Muscle layer of colon (tissue), 2 donors: ENCODE data around the gene SIK3.

Experiments used
- H3K27ac ChIP-seq: one replicate; pipeline ENCODE4 v1.7.0; 2013; ENCODE audit warnings: low read depth, mild to moderate bottlenecking, low read length, moderate library complexity
- H3K27me3 ChIP-seq, 2 donors: one replicate each; pipeline ENCODE4 v1.7.0; 2013; ENCODE audit warnings: low read length in 2 of 2, mild to moderate bottlenecking in 2 of 2; ENCODE audit not compliant: insufficient read depth in 2 of 2, control insufficient read depth in 1 of 2
- H3K36me3 ChIP-seq: one replicate; pipeline ENCODE4 v1.7.0; 2013; ENCODE audit warnings: mild to moderate bottlenecking, low read length; ENCODE audit not compliant: insufficient read depth
- H3K4me1 ChIP-seq: one replicate; pipeline ENCODE4 v1.7.0; 2013; ENCODE audit warnings: mild to moderate bottlenecking, low read length; ENCODE audit not compliant: insufficient read depth
- H3K4me3 ChIP-seq, 2 donors: one replicate each; pipeline ENCODE4 v1.7.0; 2013; ENCODE audit warnings: low read length in 2 of 2, low read depth in 1 of 2, mild to moderate bottlenecking in 1 of 2, moderate library complexity in 1 of 2
- H3K9ac ChIP-seq: one replicate; pipeline ENCODE4 v1.7.0; 2013; ENCODE audit warnings: low read length
- H3K9me3 ChIP-seq: one replicate; pipeline ENCODE4 v1.7.0; 2013; ENCODE audit warnings: mild to moderate bottlenecking, low read length
- donor health status: abdominal sarcoma.
- donor health status: Adenocarcinoma of cecum.

Gene SIK3

DNA sequence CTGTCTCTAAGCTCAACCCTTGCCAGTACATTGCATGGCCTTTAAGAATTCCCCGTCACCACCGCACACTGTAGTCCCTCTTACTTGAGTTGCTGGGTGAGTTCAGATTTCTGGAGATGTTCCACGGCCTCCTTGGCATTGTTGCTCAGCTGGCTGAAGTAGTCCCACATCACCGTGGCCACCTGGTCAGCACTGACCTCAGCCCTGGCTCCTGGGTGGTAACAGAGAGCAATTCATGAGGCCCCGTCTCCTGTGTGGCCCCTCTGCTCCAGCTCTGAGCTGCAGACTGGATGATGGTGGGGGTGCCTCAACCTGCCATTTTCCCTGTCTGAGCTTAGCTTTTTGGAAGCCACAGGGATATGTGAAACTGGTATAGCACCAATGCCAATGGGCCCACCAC lies 275.7 kb downstream of the SIK3 start:
- no peak overlapping the region for H3K27ac ChIP-seq
- no peaks in the 10 kb centered on the region for H3K36me3 ChIP-seq
- H3K9ac ChIP-seq, result no peak overlapping the region
- no peaks in the 10 kb centered on the region for H3K4me1 ChIP-seq
- H3K27me3 ChIP-seq, result no peaks in the 10 kb centered on the region
- no peak overlapping the region for H3K4me3 ChIP-seq
- H3K9me3 ChIP-seq, result no peaks in the 10 kb centered on the region

DNA sequence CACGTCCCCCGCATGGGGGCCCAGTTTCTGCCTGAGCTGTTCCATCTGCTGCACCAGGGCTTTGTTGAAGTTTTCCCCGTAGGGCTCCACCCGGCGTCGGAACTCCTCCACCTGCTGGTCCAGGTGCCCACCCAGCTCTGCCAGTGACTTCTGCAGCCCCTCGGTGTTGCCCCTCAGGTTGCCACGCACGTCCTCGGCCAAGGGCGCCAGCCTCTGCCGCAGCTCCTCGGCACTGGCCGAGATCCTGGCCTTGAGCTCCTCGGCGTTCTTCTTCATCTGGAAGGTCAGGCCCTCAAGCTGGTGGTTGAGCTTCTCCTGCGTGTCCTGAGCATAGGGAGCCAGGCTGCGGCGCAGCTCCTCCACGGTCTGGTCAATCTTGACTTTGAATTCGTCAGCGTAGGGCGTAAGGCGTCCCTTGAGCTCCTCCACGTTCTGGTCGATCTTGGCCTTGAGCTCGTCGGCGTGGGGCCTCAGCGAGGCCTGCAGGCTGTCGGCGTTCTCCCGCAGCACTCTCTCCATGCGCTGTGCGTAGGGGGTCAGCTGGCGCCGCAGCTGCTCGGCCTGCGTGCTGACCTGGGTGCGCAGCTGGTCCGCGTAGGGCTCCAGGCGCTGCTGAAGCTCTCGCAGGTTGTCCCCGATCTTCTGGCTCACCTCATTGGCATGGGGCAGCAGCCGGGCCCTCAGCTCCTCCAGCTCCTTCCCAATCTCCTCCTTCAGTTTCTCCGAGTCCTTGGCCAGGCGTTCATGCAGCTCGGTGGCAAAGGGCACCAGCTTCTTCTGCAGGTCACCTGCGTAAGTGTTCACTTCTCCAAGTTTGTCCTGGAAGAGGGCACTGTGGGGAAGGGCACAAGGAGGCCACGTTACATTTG lies 276.9 kb downstream of the SIK3 start:
- Histone ChIP-seq H3K4me1 (no peaks in the 10 kb centered on the region), H3K36me3 (no peaks in the 10 kb centered on the region), H3K9me3 (no peaks in the 10 kb centered on the region), H3K9ac (no peak overlapping the region), H3K4me3 (no peak overlapping the region), H3K27ac (no peak overlapping the region), H3K27me3 (no peaks in the 10 kb centered on the region)

- Histone ChIP-seq H3K4me1 (no peaks in the 10 kb centered on the region), H3K36me3 (no peaks in the 10 kb centered on the region), H3K4me3 (no peak overlapping the region), H3K27ac (no peak overlapping the region), H3K27me3 (no peaks in the 10 kb centered on the region), H3K9me3 (no peaks in the 10 kb centered on the region), H3K9ac (no peak overlapping the region)
Observed at GRCh38 chr11:116819049-116819448, 279.2 kb downstream of the SIK3 start.

GRCh38 chr11:116814502-116814901 lies 283.7 kb downstream of the SIK3 start:
- no peaks in the 10 kb centered on the region for H3K9me3 ChIP-seq
- no peaks in the 10 kb centered on the region for H3K27me3 ChIP-seq
- no peak overlapping the region for H3K4me3 ChIP-seq
- no peak overlapping the region for H3K27ac ChIP-seq
- no peaks in the 10 kb centered on the region for H3K4me1 ChIP-seq
- no peak overlapping the region for H3K9ac ChIP-seq
- no peaks in the 10 kb centered on the region for H3K36me3 ChIP-seq

DNA sequence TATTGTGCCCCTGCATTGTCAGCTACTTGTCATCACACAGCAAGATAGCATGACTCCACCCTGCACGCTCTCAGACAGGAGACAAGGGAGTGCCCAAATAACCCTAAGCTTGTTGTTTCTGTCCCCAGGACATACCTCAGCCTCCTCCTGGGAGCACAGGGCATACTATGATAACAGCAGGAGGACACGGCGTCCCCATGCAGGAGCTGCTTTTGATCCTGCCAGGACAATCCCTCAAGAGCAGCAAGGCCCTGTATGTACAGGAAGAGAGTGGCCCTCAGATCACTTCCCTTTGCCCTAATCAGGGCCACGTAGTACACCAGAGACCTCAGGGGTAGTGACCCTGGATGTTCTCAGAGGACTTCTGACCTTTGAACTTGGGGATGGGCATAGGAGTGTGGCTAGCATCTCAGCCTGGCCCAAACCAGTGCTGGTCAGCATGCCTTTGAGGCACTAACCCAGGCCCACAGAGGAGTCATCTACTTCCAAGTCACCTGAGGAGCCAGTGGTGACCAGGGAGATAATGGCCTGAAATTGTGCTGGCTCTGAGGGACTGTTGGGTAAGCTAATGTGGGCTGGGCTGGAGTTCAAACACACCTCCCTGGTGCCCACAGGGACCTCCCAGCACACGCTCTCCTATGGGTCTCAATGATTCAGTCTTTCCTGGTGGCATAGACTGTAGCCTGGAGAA lies 284.3 kb downstream of the SIK3 start:
- no peaks in the 10 kb centered on the region for H3K4me1 ChIP-seq

DNA sequence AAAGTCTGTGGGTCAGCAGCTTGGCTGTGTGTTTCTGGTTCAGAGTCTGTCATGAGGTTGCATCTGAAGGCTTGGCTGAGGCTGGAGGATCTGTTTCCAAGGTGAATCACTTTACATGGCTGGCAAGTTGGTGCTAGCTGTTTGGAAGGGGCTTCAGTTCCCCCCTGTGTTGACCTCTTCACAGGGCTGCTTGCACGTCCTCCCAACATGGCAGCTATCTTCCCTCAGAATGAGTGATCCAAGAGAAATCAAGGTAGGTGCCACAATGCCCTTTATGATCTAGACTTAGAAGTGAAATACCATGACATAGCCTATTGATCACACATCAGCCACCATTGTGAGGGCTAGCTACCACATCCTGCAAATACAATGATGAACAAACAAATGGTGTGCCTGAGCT lies 285.1 kb downstream of the SIK3 start:
- H3K27ac ChIP-seq, result no peak overlapping the region
- no peaks in the 10 kb centered on the region for H3K4me1 ChIP-seq
- no peaks in the 10 kb centered on the region for H3K36me3 ChIP-seq
- H3K4me3 ChIP-seq, result no peak overlapping the region
- H3K9me3 ChIP-seq, result no peaks in the 10 kb centered on the region
- H3K9ac ChIP-seq, result no peak overlapping the region
- H3K27me3 ChIP-seq, result no peaks in the 10 kb centered on the region

More for the DNA sequence above, 284.3 kb downstream of the SIK3 start:
- Histone ChIP-seq H3K27ac (no peak overlapping the region), H3K27me3 (no peaks in the 10 kb centered on the region), H3K9me3 (no peaks in the 10 kb centered on the region), H3K9ac (no peak overlapping the region), H3K4me3 (no peak overlapping the region), H3K36me3 (no peaks in the 10 kb centered on the region)

DNA sequence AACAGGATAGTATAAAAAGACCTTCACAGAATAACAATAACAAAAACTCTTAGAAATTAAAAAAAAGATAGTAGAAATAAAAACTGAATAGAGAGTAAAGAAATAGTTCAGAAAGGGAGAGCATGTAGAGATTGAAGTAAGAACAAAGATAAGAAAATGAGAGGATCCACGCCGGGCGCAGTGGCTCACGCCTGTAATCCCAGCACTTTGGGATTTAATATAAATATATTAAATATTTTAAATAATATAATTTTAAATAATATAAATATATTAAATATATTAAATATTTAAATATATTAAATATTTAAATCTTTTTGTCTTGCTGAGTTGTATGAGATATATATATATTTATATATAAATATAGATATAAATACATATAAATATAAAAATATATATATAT lies 286.1 kb downstream of the SIK3 start:
- H3K27me3 ChIP-seq, result no peaks in the 10 kb centered on the region
- no peaks in the 10 kb centered on the region for H3K9me3 ChIP-seq
- no peaks in the 10 kb centered on the region for H3K36me3 ChIP-seq
- no peak overlapping the region for H3K4me3 ChIP-seq
- no peak overlapping the region for H3K9ac ChIP-seq
- H3K27ac ChIP-seq, result no peak overlapping the region
- H3K4me1 ChIP-seq, result no peaks in the 10 kb centered on the region

GRCh38 chr11:116811194-116811593 lies 287.0 kb downstream of the SIK3 start:
- Histone ChIP-seq H3K4me3 (no peak overlapping the region), H3K27me3 (no peaks in the 10 kb centered on the region), H3K9ac (no peak overlapping the region), H3K9me3 (no peaks in the 10 kb centered on the region), H3K36me3 (no peaks in the 10 kb centered on the region), H3K27ac (no peak overlapping the region), H3K4me1 (no peaks in the 10 kb centered on the region)

GRCh38 chr11:116808262-116809175 lies 289.7 kb downstream of the SIK3 start:
- Histone ChIP-seq H3K4me1 (no peaks in the 10 kb centered on the region), H3K27ac (no peak overlapping the region), H3K9me3 (no peaks in the 10 kb centered on the region), H3K27me3 (no peaks in the 10 kb centered on the region), H3K4me3 (no peak overlapping the region), H3K36me3 (no peaks in the 10 kb centered on the region), H3K9ac (no peak overlapping the region)

DNA sequence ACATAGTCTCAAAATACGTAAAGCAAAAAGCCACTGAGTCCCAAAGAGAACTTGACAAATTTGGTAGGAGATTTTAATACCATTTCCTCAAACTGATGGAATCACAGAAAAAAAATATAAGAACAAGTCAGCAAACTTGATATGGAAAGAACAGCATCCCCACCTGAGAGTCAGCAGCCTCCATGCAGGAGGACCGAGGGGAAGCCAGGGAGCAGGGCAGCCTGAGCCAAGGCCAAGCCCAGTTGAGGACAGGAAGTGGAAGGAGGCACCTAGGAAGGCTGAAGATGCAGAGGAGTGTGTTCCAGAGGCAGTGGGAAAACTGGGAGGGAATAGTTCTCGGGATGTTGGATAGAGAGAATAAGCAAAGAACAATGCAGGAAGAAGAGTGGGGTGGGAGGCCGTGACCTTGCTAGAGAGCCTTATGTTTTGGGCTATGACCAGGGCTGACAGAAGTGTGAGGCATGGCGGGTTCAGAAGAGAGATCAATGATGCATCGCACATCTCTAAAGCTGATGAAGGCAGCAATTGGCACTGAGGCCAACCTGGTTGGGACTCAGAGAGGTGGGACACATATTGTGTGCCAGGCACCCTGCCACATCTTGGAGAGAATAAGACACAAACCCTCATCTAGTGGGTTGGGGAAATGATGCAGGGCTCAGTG lies 290.5 kb downstream of the SIK3 start:
- Histone ChIP-seq H3K36me3 (no peaks in the 10 kb centered on the region), H3K4me1 (no peaks in the 10 kb centered on the region), H3K4me3 (no peak overlapping the region), H3K9ac (no peak overlapping the region), H3K27me3 (no peaks in the 10 kb centered on the region), H3K9me3 (no peaks in the 10 kb centered on the region), H3K27ac (no peak overlapping the region)

- H3K27ac ChIP-seq, result no peak overlapping the region
- H3K9me3 ChIP-seq, result no peaks in the 10 kb centered on the region
- no peaks in the 10 kb centered on the region for H3K36me3 ChIP-seq
- H3K4me3 ChIP-seq, result no peak overlapping the region
- H3K27me3 ChIP-seq, result no peaks in the 10 kb centered on the region
- no peak overlapping the region for H3K9ac ChIP-seq
- H3K4me1 ChIP-seq, result no peaks in the 10 kb centered on the region
Observed at GRCh38 chr11:116804001-116804400, 294.2 kb downstream of the SIK3 start.
